Tibial nerve (tissue), 4 donors: ENCODE results near the gene TRABD2B. TPM values are rescaled to one million over a fixed set of nuclear protein-coding genes. Genes with fewer than 3 reads are reported as not detected.

ENCODE experiments used
- DNase-seq, 2 donors: peaks; one replicate each; pipeline ENCODE4 v3.0.0-alpha.2; 2019; ENCODE audit warnings: low spot score in 2 of 2
- H3K27ac ChIP-seq, 4 donors: fragments of 200-600 bp; sonication (generic) in 3 of 4; one replicate each; pipeline ENCODE4 v1.5.1; 2017 to 2019; ENCODE audit warnings: mild to moderate bottlenecking in 1 of 4
- H3K27me3 ChIP-seq, 2 donors: fragments of 200-600 bp; sonication (generic) in 1 of 2; one replicate each; pipeline versions ENCODE4 v1.5.1 to v1.6.0; 2017 to 2019
- H3K36me3 ChIP-seq, 3 donors: fragments of 200-600 bp; sonication (generic); one replicate each; pipeline ENCODE4 v1.5.1; 2018 to 2019
- H3K4me1 ChIP-seq, 4 donors: fragments of 200-600 bp; sonication (generic) in 3 of 4; one replicate each; pipeline ENCODE4 v1.5.1; 2017 to 2019
- H3K4me3 ChIP-seq, 4 donors: fragments of 200-600 bp; sonication (generic) in 3 of 4; one replicate each; pipeline ENCODE4 v1.5.1; 2017 to 2019; ENCODE audit warnings: mild to moderate bottlenecking in 1 of 4, moderate library complexity in 1 of 4
- H3K9me3 ChIP-seq, 4 donors: fragments of 200-600 bp; sonication (generic) in 3 of 4; one replicate each; pipeline ENCODE4 v1.5.1; 2017 to 2019
- EP300 ChIP-seq, 2 donors: sonication (generic); formaldehyde crosslinking; IDR thresholded peaks; one replicate each; pipeline ENCODE4 v1.6.1; 2017; ENCODE audit warnings: antibody characterized with exemption in 2 of 2, mild to moderate bottlenecking in 1 of 2
- POLR2A ChIP-seq, 2 donors: fragments of 450-650 bp; IDR thresholded peaks; one replicate each; pipeline ENCODE4 v1.6.1; 2017; ENCODE audit warnings: antibody characterized with exemption in 2 of 2, mild to moderate bottlenecking in 2 of 2, moderate library complexity in 2 of 2
- WGBS, 2 donors: methylation state at CpG; one replicate each; pipeline ENCODE4 v1.1.5; 2018; 5-methylcytosine and 5-hydroxymethylcytosine counted together
- total RNA-seq, 4 donors: library from RNA; depleted of rRNA; stranded (reverse); fragments of >200 nt; gene quantifications; one replicate each; pipeline ENCODE4 v1.1.0, GENCODE V29; 2016
- TF ChIP-seq, protein P1 (sequence below), 5 experiments: fragments of 200-600 bp in 3 of 5; fragments of 450-650 bp in 2 of 5; sonication (generic) in 3 of 5; IDR thresholded peaks; one replicate each; pipeline ENCODE4 v1.5.1; 2016 to 2019; ENCODE audit warnings: antibody characterized with exemption in 5 of 5, mild to moderate bottlenecking in 3 of 5, moderate library complexity in 2 of 5

TRABD2B gene
- total RNA-seq, 4 donors from 2014 or later, result 1.3 to 4.1 (median 2.3) TPM

DNA sequence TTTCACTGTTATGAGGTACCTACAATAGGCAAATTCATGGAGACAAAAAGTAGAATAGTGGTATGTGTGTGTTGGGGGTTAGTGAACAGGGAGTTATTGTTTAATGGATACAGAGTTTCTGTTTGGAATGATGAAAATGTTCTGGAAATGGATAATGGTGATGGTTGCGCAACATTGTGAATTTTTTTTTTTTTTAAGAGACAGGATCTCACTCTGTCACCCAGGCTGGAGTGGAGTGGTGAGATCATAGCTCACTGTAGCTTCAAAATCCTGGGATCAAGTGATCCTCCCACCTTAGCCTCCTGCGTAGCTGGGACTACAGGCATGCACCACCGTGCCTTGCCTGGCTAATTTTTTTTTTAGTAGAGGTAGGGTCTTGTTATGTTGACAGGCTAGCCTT, 34.5 kb upstream of the TRABD2B start:
- H3K9me3 ChIP-seq, result no peaks in the 10 kb centered on the region
- no peaks in the 10 kb centered on the region for H3K27me3 ChIP-seq
- DNase-seq, result no peak
- whole genome bisulfite sequencing, 2 donors, result 73% methylated on average over 3 of the region's 3 CpGs
- H3K4me3 ChIP-seq, result no peak overlapping the region
- peak overlapping the region in 1 of 4 donors; percentile 55 for H3K27ac ChIP-seq
- no peaks in the 10 kb centered on the region for H3K36me3 ChIP-seq
- TF ChIP-seq EP300 (IDR thresholded peaks at IDR 0.05) (no peak), POLR2A (IDR thresholded peaks at IDR 0.05) (no peak)
- TF ChIP-seq, protein P1, sequence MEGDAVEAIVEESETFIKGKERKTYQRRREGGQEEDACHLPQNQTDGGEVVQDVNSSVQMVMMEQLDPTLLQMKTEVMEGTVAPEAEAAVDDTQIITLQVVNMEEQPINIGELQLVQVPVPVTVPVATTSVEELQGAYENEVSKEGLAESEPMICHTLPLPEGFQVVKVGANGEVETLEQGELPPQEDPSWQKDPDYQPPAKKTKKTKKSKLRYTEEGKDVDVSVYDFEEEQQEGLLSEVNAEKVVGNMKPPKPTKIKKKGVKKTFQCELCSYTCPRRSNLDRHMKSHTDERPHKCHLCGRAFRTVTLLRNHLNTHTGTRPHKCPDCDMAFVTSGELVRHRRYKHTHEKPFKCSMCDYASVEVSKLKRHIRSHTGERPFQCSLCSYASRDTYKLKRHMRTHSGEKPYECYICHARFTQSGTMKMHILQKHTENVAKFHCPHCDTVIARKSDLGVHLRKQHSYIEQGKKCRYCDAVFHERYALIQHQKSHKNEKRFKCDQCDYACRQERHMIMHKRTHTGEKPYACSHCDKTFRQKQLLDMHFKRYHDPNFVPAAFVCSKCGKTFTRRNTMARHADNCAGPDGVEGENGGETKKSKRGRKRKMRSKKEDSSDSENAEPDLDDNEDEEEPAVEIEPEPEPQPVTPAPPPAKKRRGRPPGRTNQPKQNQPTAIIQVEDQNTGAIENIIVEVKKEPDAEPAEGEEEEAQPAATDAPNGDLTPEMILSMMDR (IDR thresholded peaks at IDR 0.05), result no peak
- peaks cover 0 to 13% (median 3%) of the 10 kb centered on the region in 4 donors for H3K4me1 ChIP-seq

DNA sequence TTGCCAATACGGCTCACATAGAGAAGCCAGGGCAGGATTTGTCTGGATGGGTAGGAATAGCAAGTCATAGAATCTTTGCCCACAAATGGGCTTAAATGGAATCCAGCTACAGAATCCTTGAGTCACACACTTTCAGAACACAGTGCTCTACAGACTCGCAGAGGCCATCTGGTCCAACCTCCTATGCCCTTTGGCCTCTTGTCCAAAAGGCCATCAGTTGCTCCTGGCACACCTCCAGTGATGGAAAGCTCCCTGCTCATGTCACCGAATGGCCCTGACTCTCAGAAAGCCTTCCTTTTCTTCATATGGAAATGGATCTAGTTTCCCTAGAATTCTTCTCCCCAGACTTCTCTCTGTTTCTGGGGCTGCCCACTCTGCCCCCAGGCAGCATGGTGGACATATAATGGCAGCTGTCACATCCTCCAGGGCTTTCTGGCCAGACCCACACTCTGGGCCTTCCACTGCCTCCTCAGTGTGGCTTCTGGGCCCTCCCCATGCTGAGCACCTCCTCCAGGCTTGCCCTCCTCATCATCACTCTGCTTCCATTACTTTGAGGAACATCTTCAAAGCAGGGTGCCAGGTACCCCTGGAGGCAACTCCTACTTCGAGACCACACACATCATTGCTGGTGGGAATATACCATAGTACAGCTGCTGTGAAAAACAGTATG, 33.6 kb upstream of the TRABD2B start:
- no peaks in the 10 kb centered on the region for H3K27me3 ChIP-seq
- H3K36me3 ChIP-seq, result no peaks in the 10 kb centered on the region
- no peak overlapping the region for H3K4me3 ChIP-seq
- TF ChIP-seq POLR2A (IDR thresholded peaks at IDR 0.05) (no peak), EP300 (IDR thresholded peaks at IDR 0.05) (no peak)
- TF ChIP-seq, protein P1 (IDR thresholded peaks at IDR 0.05), result no peak
- H3K9me3 ChIP-seq, result no peaks in the 10 kb centered on the region
- peaks cover 0 to 13% (median 3%) of the 10 kb centered on the region in 4 donors for H3K4me1 ChIP-seq
- peak overlapping the region in 1 of 4 donors; percentile 55 for H3K27ac ChIP-seq
- 77 to 84% methylated on average over 4 of the region's 4 CpGs for WGBS, 2 donors
- no peak for DNase-seq

- 93 to 95% methylated on average over 4 of the region's 4 CpGs for WGBS, 2 donors
- Histone ChIP-seq H3K4me3 (no peak overlapping the region), H3K9me3 (no peaks in the 10 kb centered on the region), H3K27ac (no peak overlapping the region), H3K36me3 (no peaks in the 10 kb centered on the region), H3K4me1 (peaks cover 0 to 13% (median 3%) of the 10 kb centered on the region in 4 donors), H3K27me3 (no peaks in the 10 kb centered on the region)
- TF ChIP-seq, protein P1 (IDR thresholded peaks at IDR 0.05), result no peak
- no peak for TF ChIP-seq POLR2A (IDR thresholded peaks at IDR 0.05)
- TF ChIP-seq EP300 (IDR thresholded peaks at IDR 0.05), result no peak
- DNase-seq, result no peak
These were observed 33.0 kb upstream of the TRABD2B start for GRCh38 chr1:48030211-48030610.

DNA sequence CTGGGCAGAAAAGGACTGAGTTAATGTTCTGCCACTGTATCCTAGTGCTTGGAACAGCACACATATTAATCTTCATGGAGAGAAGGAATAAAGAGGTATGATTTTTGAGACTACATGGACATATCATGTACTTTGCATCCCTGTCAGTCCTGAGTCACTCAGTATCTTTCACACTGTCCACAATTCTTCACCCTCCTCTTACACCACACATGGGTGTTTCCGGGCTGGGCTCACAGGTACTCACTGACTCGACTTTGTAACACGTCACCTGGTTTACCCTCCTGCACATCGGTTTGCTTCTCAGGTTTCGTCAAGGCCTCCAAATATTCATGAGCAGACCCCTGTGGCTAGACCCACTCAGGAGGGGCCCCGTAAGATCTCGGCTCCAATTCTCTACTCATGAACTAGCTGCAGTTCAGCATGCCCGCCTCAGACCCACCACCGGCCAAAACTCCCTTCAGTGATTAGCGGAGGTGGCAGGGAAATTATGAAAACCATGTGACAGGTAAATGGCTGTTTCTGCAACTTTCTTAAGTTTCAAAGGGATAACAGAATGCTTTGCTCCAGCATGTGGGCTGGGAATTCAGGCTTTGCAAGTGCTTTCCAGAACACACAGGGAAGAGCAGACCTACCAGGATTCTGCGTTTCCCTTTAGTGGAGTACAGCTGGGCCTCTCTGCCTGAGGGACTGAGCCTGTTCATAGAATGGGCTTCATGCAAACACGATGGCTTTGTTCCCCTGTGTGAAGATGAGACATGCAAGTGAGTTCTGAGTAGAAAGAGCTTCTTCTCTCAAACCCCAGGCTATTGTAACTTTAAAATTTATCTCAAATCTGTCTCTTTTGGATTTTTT, 31.3 kb upstream of the TRABD2B start:
- TF ChIP-seq EP300 (IDR thresholded peaks at IDR 0.05), result no peak
- TF ChIP-seq, protein P1 (IDR thresholded peaks at IDR 0.05), result no peak
- TF ChIP-seq POLR2A (IDR thresholded peaks at IDR 0.05), result no peak
- Histone ChIP-seq H3K27me3 (no peaks in the 10 kb centered on the region), H3K9me3 (no peaks in the 10 kb centered on the region), H3K4me3 (no peak overlapping the region), H3K27ac (no peak overlapping the region), H3K36me3 (no peaks in the 10 kb centered on the region), H3K4me1 (peaks cover 0 to 13% (median 3%) of the 10 kb centered on the region in 4 donors)
- DNase-seq, result no peak
- WGBS, 2 donors, result 81 to 83% methylated on average over 12 of the region's 12 CpGs

DNA sequence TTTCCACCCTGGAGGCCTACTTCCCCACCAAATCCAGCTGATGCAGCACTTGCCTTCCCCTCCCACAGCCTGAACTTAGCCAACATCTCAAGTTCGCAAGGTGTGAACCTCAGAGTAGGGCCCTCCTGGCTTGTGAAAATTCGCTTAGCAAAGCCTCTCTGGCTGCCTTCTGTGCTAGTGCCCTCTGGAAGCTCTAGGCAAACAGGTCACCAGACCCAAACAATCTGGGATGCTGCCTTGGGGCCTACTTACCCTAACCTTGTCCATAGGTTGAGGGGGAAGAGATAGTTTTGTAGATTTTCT, 30.3 kb upstream of the TRABD2B start:
- Histone ChIP-seq H3K27me3 (no peaks in the 10 kb centered on the region), H3K36me3 (no peaks in the 10 kb centered on the region), H3K4me3 (no peak overlapping the region), H3K4me1 (peaks cover 0 to 13% (median 3%) of the 10 kb centered on the region in 4 donors), H3K9me3 (no peaks in the 10 kb centered on the region), H3K27ac (no peak overlapping the region)
- DNase-seq, result no peak
- 91 to 97% methylated on average over 2 of the region's 2 CpGs for WGBS, 2 donors
- TF ChIP-seq, protein P1 (IDR thresholded peaks at IDR 0.05), result no peak
- TF ChIP-seq EP300 (IDR thresholded peaks at IDR 0.05), result no peak
- TF ChIP-seq POLR2A (IDR thresholded peaks at IDR 0.05), result no peak
